HS-27A (cell line): ENCODE measurements around the gene DBI.
A peak's percentile ranks its signal among the peaks of the same experiment; 100 is the strongest.
"Not testable (repeated sequence)": the region's sequence is repeated elsewhere in the genome, so short reads cannot be mapped to it uniquely, and the experiment has no call there.

Experiments used
- DNase-seq: peaks from one replicate; pipeline ENCODE4 v3.0.0-alpha.2; 2012; ENCODE audit warnings: low read depth, missing footprints

DBI gene

DNA sequence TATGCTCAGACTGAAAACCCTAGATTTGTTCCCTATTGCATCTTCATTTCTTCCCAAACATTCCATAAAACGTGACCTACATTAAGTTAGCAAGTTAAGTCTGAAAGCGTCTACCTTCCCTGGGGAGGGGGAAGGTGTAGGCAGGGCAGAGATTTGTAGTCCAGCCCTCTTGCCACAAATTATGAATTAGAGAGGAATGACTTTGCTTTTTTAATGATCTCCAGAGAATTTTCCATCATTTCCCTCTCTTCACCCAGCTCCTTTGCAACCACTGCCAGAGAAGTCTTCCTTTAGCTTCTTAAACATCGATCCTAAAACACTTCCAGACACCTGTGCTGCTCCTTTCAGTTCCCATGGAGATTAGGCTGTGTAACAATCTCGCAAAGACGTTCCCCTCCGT lies 1.3 kb upstream of the DBI start:
- no peak for DNase-seq

DNA sequence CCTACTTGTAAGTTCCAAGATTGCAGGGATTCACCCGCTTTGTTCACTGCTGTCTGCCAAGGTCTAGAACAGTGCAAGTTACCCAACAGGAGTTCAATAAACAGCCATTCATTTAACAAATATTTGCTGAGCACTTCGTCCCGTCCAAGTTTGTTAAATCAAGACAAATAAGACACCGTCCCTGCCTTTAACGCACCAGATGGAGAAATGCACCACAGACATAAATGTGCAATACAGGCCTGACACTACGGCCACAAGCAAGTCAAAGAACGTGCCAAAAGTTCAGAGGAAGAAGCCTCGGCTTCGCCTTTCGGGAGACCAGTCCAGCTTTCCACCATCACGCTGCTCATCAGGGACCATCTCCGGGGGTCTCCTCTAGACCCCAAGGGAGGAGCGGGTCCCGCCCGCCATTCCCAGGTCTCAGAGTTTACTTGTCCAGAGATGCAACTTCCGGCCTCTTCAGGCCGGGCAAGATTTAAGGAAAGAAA lies 572 bp upstream of the DBI start:
- peak; percentile 15 for DNase-seq

DNA sequence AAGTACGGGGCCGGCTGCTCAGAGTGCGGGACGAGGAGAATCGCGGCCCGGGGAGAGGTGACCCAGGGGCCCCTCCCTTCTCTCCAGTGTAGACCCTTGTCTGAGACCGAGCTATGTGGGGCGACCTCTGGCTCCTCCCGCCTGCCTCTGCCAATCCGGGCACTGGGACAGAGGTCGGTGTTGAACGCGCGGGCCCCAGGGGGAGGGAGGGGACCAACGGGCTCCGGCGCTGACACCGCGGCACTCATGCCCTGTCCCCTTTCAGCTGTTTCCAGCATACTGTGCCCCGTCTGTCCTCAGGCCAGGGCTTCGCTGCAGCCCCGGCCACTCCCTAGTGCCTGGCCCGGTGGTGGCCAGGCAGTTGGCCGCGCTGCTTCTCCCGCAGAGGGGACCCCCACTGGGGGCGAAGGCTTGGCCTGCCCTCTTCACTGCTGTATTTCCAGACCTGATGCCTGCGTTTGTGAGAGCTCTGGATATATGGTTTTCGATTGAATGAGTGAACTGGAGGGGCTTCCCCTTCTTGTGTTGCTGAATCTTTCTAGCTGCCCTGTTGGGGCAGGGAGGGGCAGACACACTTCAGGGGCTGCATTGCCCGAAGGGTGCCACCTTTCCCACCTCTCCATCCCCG lies 809 bp downstream of the DBI start:
- peak; percentile 9 for DNase-seq

DNA sequence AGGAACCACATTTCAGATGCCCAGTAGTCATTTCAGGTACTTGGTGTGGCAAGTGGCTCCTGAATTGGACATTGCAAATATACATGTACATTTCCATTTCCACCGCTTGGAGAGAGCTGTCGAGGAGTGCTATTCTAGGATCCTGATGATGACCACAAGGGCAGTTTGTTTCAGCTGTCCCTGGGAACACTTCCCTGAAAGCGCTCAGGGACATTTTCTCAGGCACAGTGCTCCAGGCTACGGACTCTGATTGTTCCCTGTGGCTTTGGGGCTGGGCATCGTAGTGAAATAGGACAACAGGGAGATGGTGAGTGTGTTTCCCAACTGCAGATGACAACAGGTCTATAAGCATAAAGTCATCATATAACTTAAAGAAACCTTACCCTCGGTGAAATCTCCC lies 3.1 kb downstream of the DBI start:
- no peak for DNase-seq

DNA sequence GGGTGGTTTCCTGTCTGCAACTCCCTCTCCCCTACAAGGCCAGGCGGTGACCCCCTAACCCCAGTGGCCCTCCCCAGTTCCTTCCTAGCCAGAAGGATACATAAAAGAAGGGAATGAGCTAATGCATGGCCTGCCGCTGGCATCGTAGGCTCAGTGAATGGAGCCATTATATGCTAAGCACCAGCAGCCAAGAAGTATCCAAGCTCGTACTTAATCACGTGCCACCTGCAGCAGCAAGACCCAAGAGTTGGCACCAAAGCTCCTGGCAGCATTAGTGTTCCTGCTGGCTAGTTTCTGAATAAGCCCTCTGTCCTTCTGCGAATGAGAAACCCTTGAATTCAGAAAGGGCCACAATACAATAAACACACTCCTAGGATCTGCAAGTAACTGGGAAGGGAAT lies 4.3 kb downstream of the DBI start:
- no peak for DNase-seq

DNA sequence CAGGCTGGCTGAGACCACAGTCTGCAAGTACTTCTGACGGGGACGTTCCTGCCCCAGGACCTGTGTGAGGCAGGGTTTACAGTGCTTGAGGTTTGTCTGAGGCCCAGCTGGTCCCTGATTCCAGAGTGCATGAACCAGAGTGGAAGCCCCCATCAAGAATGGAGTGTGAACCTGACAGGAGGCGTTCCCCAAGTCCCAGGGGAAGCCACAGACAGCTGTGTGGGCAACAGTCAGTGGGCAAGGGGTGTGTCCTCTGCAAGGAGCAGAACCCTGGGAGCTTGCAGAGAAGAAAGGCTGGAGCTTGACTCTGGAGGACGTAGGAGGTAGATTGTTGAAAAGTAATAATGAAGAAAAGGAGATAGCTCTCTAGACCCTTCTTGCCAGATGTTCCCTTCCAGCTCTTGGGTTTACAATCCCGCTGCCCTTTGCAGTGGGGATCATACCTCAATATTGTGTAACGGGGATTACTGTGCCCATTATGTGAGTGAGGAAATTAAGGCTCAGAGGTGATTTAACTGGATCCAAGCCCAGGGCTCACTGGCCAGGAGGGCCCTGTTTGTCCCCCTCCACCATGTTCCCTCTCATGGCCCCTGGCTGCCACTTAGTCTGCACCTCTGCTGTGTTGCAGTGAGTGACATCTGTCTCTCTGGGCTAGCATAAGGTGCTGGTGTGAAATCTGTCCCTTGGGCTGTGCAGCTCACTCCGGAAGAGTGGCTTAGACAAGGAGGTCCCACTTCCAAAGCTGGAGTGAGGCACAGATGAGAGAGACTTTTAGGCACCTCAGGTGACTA lies 6.2 kb downstream of the DBI start:
- DNase-seq, result no peak

DNA sequence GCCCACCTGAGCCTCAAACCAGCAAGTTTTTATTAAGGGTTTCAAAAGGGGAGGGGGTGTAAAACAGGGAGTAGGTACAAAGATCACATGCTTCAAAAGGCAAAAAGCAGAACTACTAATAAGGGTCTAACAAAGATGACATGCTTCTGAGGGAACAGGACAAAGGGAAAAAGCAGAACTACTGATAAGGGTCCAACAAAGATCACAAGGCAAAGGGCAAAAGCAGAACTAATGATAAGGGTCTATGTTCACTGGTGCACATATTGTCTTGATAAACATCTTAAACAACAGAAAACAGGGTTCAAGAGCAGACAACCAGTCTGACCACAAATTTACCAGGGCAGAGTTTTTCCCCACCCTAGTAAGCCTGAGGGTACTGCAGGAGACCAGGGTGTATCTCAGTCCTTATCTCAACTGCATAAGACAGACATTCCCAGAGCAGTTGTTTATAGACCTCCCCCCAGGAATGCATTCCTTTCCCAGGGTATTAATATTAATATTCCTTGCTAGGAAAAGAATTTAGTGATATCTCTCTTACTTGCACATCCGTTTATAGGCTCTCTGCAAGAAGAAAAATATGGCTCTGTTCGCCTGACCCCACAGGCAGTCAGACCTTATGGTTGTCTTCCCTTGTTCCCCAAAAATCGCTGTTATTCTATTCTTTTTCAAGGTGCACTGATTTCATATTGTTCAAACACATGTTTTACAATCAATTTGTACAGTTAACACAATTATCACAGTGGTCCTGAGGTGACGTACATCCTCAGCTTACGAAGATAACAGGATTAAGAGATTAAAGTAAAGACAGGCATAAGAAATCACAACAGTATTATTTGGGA lies 7.3 kb downstream of the DBI start:
- DNase-seq, result not testable (repeated sequence)

DNA sequence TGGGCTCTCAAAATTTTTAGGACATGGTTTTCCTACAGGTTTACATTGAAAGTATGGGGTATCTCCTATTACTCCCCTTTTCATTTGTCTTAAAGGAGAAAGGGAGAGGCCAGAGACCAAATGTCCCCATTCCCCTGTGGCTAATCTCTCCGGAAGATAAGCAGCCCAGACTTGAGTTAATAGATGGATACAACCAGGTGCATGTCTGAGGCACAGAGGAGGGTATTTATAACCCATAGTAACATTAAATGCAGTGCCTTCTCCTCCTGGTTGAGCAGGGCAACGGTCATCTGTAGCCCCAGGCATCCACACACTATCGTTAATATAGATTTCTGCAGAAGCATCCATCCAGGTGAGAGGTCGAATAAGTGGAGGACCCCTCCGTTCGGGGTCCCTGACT lies 9.6 kb downstream of the DBI start:
- DNase-seq, result not testable (repeated sequence)

DNA sequence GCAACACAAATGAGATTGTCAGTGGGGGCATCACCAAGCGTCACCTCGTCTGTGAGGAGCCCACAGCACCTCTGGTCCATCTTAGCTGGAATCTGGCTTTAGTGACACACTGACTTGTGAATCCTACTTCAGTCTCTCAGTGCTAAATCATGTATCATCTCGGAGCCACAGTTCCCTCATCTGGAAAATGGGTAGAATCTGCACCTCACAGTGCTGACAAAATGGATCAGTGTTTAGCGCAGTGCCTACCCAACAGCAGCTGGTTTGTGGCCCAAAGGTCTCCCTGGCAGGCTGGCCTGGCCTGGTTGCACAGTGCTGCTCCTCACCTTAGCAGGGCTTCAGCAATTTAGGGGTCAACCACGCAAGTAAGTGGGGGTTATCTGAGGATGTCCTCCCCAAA lies 10.0 kb downstream of the DBI start:
- no peak for DNase-seq

DNA sequence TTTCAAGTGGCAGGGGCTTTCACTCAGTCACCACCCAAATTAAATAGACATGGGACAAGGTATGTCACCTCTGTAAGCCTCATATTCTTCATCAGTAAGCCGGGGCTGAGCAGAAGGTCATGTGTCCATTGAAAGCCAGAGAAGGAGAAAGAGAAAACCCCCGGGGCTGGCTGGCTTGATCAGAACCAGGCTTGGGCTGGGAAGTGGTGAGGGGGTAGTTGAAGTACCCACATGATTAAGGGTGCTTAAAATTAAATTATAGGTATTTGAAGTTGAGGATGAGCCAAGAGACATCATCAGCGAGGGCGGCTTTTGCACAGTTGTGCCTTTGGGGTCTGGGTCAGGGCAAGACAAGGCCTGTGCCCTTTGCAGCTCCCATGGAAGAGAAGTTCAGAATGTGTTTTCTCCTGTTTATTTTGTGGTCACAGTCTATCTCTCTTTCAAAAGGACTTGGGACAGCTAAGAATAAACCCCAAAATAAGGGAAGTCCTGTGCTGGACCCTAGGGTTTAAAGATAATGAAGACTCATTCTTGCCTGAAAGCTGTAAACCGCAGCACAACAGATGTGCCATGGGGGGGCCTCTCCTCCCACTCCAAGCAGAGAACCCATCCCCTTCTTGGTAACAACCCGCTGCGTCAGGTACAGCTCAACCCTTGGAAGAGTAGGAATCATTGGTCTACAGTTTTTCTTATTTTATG lies 10.7 kb downstream of the DBI start:
- no peak for DNase-seq

DNA sequence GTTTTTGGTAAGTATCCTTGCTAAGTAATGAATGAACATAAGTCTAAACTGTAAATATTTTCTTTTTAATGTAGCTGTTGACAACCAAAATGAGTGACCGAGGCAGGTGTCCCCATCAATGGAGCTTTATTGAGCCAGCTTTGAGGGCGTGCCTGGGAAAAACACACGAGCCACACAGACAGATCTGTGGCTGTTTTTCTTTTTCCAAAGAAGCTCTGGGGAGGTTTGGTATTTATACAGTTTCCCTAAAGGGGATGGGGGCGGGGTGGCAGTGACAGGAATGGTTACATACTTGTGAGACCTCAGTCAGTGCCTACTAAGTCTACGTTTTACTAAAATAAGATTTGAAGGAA lies 11.2 kb downstream of the DBI start:
- no peak for DNase-seq

DNA sequence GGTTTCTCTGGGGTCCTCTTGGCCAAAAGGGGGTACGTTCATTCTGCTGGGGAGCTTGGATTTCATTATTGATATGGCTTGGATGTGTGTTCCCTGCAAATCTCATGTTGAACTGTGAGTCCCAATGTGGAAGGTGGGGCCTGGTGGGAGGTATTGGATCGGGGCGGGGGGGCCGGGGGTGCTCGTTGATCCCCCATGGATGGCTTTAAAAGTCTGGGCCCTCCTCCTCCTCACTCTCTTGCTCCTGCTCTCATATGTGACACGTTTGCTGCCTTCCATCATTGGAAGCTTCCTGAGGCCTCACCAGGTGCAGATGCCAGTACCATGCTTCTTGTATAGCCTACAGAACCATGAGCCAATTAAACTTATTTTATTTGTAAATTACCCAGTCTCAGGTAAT lies 11.8 kb downstream of the DBI start:
- no peak for DNase-seq

DNA sequence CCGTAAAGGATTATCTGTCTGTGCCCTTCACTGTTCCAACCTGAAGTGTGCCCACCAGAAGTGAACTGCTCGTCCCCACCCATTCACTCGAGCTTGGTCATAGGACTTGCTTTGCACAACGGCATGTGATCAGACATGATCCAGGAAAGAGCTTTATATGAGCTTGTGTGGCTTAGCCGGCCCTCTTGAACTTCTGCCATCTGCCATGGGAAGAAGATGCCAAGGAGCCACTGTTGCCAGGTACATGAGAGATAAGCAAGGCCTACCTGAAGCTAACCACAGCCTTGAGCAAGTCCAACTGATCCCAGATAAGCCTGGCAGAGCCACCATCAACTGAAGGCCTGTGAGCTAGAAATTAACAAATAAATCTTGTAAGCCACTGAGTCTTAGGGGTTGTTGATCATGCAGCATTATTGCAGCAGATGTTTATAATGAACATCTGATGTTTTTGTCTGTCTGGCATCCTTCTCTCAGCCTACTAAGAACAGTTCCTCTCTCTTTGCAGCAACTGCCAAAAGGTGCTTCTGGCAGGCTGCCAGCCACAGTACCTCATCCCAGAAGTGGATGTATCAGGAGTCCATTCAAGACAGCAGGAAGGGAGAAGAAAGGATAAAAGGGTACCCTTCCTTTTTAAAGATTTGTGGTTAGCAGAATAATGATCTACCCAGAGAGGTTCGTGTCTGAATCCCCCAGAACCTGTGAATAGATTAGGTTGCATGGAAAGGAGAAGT lies 16.8 kb downstream of the DBI start:
- no peak for DNase-seq

DNA sequence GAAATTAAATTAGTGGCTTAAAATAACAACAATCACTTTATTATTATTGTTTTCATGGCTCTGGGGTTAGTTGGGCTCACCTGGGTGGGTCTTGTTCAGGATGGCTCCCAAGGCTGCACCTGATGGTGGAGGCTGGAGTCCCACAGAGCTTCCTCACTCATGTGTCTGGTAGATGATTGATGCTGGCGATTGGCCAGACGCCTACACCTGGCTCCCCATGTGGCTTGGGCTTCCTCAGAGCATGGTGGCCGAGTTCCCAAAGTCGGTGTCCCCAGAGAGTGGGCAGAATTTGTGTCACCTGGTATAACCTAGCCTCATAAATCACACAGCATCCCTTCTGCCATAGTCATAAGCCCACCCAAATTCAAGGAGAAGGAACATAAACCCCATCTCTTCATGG lies 18.2 kb downstream of the DBI start:
- no peak for DNase-seq

DNA sequence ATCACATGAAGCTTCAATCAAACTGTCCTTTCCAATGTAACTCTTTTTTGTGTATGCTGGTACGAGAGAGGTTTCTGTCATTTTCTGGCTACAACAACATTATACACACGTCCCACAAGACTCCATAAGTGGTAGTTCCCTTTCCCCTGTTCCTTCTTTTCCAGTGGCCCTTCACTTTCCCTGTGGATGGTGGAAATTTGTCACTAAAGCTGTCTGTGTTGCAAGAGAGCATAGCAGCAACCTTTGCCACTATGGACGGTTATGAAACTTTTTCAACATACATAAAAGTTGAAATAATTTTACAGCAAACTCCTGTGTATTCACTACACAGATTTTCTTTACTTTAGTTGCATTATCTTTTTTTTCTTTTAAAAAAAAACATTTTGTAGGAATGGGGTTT lies 18.7 kb downstream of the DBI start:
- DNase-seq, result no peak

DNA sequence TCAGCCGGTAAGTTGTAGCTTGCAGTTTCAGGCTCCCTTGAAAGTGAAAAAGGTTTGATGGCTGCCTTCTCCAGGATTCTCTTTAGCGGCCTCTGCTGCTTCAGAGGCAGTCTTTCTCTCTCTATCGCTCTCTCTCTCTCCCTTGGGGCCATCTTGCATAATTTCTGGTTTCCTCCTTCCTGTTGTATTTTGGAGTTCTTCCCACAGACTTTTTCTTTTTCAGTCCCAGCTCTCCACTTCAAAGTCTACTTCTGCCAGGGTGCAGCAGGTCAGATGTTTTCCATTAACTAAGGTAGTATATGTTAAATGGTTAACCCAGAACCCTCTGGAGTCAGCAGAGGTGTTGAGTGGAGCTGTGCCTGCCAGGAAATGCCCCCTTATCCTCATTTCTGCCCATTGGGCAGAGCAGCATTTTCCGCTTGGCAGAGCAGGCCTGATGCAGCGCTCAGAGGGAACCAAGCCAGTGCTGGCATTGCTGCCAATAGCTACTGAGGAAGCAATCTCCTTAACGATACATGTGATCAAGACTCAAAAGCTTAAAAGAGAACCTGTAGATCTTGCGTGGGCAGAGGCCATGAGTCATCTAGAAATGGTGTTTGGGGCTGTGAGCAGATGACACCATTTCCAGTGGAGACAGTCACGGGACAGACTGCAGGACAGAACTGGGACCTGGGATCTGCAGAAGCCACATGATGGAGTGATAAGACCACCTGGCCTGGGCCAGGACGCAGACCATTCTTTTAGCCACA lies 20.8 kb downstream of the DBI start:
- DNase-seq, result no peak

DNA sequence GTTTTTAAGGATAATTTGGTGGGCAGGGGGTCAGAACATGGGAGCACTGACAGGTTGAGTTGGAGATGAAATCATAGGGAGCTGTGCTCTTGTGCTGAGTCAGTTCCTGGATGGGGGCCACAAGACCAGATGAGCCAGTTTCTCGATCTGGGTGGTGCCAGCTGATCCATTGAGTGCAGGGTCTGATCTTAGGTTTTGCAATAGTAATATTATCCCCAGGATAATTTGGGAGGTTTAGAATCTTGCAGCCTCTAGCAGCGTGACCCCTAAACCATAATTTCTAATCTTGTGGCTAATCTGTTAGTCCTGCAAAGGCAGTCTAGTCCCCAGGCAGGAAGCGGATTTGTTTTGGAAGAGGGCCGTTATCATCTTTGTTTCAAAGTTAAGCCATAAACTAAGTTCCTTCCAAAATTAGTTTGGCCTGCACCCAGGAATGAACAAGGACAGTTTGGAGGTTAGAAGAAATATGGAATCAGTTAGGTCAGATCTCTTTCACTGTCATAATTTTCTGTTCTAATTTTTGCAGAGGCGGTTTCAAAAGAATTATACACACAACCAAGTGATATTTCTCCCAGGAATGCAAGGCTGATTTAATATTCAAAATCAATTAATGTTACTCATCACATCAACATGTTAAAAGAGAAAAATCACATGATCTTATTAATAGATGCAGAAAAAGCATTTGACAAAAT lies 23.0 kb downstream of the DBI start:
- DNase-seq, result no peak

DNA sequence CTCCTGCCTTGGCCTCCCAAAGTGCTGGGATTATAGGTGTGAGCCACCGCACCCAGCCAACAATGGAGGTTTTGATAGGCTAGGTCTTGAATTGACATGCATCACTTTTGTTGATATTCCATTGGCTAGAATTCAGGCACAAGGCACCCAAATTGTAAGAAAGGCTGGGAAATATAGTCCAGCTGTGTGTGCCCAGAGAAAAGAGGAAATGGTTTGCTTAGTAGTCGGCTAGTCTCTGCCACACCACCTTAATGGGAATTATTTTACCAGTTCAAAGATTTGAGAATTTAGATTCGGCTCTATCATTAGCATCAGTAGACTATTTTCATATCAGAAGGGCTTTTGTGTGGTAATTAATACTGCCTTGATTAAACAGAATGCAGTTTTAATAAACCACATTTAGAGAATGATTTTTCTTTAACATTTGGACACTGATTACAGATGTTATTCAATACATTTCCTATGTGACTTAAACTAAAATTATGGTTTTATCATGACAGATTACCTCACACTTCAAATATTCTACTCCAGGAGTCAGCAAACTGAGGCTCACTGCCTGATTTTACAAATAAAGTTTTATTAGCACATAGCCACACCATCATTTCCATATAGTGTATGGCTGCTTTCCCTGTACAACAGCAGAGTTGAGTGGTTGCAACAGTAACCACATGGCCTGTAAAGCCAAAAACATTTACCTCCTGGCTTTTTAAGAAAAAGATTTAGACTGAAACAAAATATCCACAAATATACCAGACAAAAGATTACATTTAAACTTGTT lies 27.4 kb downstream of the DBI start:
- no peak for DNase-seq

DNA sequence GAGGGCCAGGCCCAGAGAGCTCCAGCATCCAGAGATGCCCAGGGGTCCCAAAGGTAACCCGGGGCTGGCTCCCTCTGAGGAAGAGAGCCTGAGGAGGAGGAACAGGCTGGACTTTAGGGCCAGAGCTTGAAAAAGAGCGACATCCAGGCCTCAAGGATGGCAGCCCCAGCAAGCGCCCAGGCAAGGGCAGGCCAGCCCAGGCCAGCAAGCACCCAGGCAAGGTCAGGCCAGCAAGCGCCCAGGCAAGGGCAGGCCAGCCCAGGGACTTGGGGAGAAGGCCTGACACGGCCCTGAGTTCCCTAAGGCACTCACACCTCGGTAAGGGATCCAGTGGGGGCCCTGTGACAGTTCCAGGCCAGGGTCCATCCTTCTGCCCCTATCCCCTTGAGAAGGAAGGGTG lies 30.4 kb downstream of the DBI start:
- DNase-seq, result no peak

DNA sequence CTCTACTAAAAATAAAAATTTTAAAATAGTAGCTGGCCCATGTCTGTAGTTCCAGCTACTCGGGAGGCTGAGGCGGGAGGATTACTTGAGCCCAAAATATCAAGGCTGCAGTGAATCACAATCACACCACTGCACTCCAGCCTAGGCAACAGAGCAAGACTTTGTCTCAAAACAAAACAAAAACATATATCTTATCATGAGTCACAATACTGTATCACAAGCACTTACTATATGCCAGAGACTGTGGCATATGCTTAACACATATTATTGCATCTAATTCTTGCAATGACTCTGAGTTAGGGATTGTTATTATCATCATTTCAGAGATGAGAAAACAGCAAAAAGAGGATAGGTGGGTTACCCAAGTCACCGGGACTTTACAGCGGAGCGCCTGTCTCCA lies 35.3 kb downstream of the DBI start:
- no peak for DNase-seq
